CD14-positive monocyte (primary cell): ENCODE results near the gene SLC38A3. TPM values are rescaled to one million over a fixed set of nuclear protein-coding genes. Genes with fewer than 3 reads are reported as not detected.

ENCODE experiments used
- DNase-seq, 3 donors: peaks; one replicate each; pipeline ENCODE4 v3.0.0-alpha.2; 2011 to 2022
- H2AFZ ChIP-seq: 2 replicates; pipeline ENCODE4 v1.6.0; 2012; ENCODE audit warnings: mild to moderate bottlenecking, low read depth, low read length, inconsistent platforms; ENCODE audit not compliant: insufficient read depth, poor library complexity, severe bottlenecking
- H3K27ac ChIP-seq, 2 donors: 1 replicate in 1 of 2; 2 replicates in 1 of 2; pipeline ENCODE4 v1.5.1; 2012 to 2013; ENCODE audit warnings: low read length in 2 of 2, control low read depth in 1 of 2, inconsistent platforms in 1 of 2, low read depth in 1 of 2, mild to moderate bottlenecking in 1 of 2
- H3K27me3 ChIP-seq, 2 donors: one replicate each; pipeline versions ENCODE4 v1.6.0 to v1.6.1; 2011 to 2013; ENCODE audit warnings: low read length in 2 of 2; ENCODE audit not compliant: control insufficient read depth in 2 of 2, insufficient read depth in 2 of 2
- H3K36me3 ChIP-seq, 2 donors: replicated peaks in 1 of 2; 1 replicate in 1 of 2; 2 replicates in 1 of 2; pipeline versions ENCODE4 v1.5.1 to v1.6.1; 2012 to 2013; ENCODE audit warnings: low read length in 2 of 2, control low read depth in 1 of 2, inconsistent platforms in 1 of 2, mild to moderate bottlenecking in 1 of 2; ENCODE audit not compliant: insufficient read depth in 2 of 2, control insufficient read depth in 1 of 2
- H3K4me1 ChIP-seq, 2 donors: 1 replicate in 1 of 2; 2 replicates in 1 of 2; pipeline versions ENCODE4 v1.5.1 to v1.6.1; 2012 to 2013; ENCODE audit warnings: low read length in 2 of 2, control low read depth in 1 of 2, inconsistent platforms in 1 of 2, mild to moderate bottlenecking in 1 of 2, moderate library complexity in 1 of 2; ENCODE audit not compliant: insufficient read depth in 2 of 2, control insufficient read depth in 1 of 2
- H3K4me2 ChIP-seq: replicated peaks from 2 replicates; pipeline ENCODE3; 2012; ENCODE audit warnings: low read length, moderate library complexity, mild to moderate bottlenecking; ENCODE audit not compliant: poor library complexity, severe bottlenecking; ENCODE audit errors: extremely low read depth
- H3K4me3 ChIP-seq, 3 experiments: fragments of 200-600 bp in 1 of 3; sonication (generic) in 1 of 3; replicated peaks in 1 of 3; 1 replicate in 2 of 3; 2 replicates in 1 of 3; pipeline ENCODE4 v1.5.1; 2011 to 2013; ENCODE audit warnings: low read length in 3 of 3, mild to moderate bottlenecking in 3 of 3, control low read depth in 2 of 3, low read depth in 2 of 3, inconsistent platforms in 1 of 3, moderate library complexity in 1 of 3
- H3K79me2 ChIP-seq: 2 replicates; pipeline ENCODE4 v1.6.0; 2012; ENCODE audit warnings: mild to moderate bottlenecking, control low read depth, inconsistent platforms, low read length, moderate library complexity; ENCODE audit not compliant: insufficient read depth
- H3K9ac ChIP-seq: 2 replicates; pipeline ENCODE4 v1.6.0; 2017; ENCODE audit warnings: low read length, mild to moderate bottlenecking; ENCODE audit not compliant: insufficient read depth, poor library complexity, severe bottlenecking
- H3K9me3 ChIP-seq, 2 donors: replicated peaks in 1 of 2; 1 replicate in 1 of 2; 2 replicates in 1 of 2; pipeline versions ENCODE4 v1.5.1 to v1.6.1; 2012 to 2013; ENCODE audit warnings: low read length in 2 of 2, control low read depth in 1 of 2; ENCODE audit not compliant: control insufficient read depth in 1 of 2, insufficient read depth in 1 of 2
- H4K20me1 ChIP-seq: 2 replicates; pipeline ENCODE4 v1.6.0; 2012; ENCODE audit warnings: mild to moderate bottlenecking, low read length, control low read depth, moderate library complexity; ENCODE audit not compliant: insufficient read depth
- H3K27ac Mint-ChIP-seq, 7 donors: one replicate each; pipeline ENCODE4 v1.8.0; 2020; ENCODE audit warnings: mild to moderate bottlenecking in 7 of 7, mixed read lengths in 7 of 7, moderate library complexity in 6 of 7, inconsistent platforms in 2 of 7
- H3K27me3 Mint-ChIP-seq, 3 donors: one replicate each; pipeline ENCODE4 v1.8.0; 2021 to 2022; ENCODE audit warnings: low read depth in 3 of 3, mild to moderate bottlenecking in 3 of 3, mixed read lengths in 3 of 3, moderate library complexity in 3 of 3, inconsistent platforms in 1 of 3
- H3K36me3 Mint-ChIP-seq, 2 donors: one replicate each; pipeline ENCODE4 v1.8.0; 2020; ENCODE audit warnings: mixed read lengths in 2 of 2, inconsistent platforms in 1 of 2, mild to moderate bottlenecking in 1 of 2
- H3K4me1 Mint-ChIP-seq: one replicate; pipeline ENCODE4 v1.8.0; 2020; ENCODE audit warnings: mild to moderate bottlenecking, mixed read lengths
- H3K4me3 Mint-ChIP-seq, 2 donors: one replicate each; pipeline ENCODE4 v1.8.0; 2020; ENCODE audit warnings: mild to moderate bottlenecking in 2 of 2, mixed read lengths in 2 of 2, moderate library complexity in 1 of 2
- H3K9me3 Mint-ChIP-seq, 7 donors: one replicate each; pipeline ENCODE4 v1.8.0; 2020 to 2022; ENCODE audit warnings: mixed read lengths in 7 of 7, mild to moderate bottlenecking in 6 of 7, moderate library complexity in 6 of 7, inconsistent platforms in 2 of 7
- CTCF ChIP-seq: fragments of 200-600 bp; IDR thresholded peaks from one replicate; pipeline ENCODE4 v1.8.0; 2022; ENCODE audit warnings: antibody characterized with exemption, mild to moderate bottlenecking
- WGBS: methylation state at CpG from one replicate; pipeline ENCODE4 v1.1.5; 2013; ENCODE audit warnings: missing lambda C conversion rate; ENCODE audit not compliant: insufficient coverage; 5-methylcytosine and 5-hydroxymethylcytosine counted together
- intact Hi-C, 2 donors: fragments of 100-400 bp; cut with micrococcal nuclease; formaldehyde crosslinking; loops; one replicate each; pipeline versions ENCODE4 v1.15.0 to v1.15.1; 2023
- polyA plus RNA-seq, 3 donors: library from polyadenylated mRNA; depleted of rRNA in 1 of 3; unstranded in 2 of 3; stranded (reverse) in 1 of 3; fragments of 300-500 nt in 2 of 3; fragments of >200 nt in 1 of 3; fragmentation: Illumina TruSeq in 2 of 3; gene quantifications; 1 replicate in 2 of 3; 2 replicates in 1 of 3; pipeline ENCODE4 v1.2.3, GENCODE V29; 2012 to 2021

Gene SLC38A3
- polyA plus RNA-seq, 3 donors = not detected

GRCh38 chr3:50179710-50180109 lies 25.4 kb upstream of the SLC38A3 start:
- no CpG with 5 or more reads among the region's 2 CpGs for WGBS
- Mint-ChIP-seq H3K4me3 (no peak overlapping the region), H3K4me1 (no peaks in the 10 kb centered on the region), H3K9me3 (peaks cover 0 to 1% (median 0%) of the 10 kb centered on the region in 7 donors), H3K36me3 (no peaks in the 10 kb centered on the region), H3K27me3 (peaks cover 1 to 10% (median 4%) of the 10 kb centered on the region in 3 donors), H3K27ac (no peak overlapping the region)
- Histone ChIP-seq H3K4me1 (no peaks in the 10 kb centered on the region), H3K27ac (no peak overlapping the region), H3K27me3 (no peaks in the 10 kb centered on the region), H3K4me2 (no peak overlapping the region), H4K20me1 (no peaks in the 10 kb centered on the region), H3K79me2 (no peaks in the 10 kb centered on the region), H3K9ac (no peak overlapping the region), H3K9me3 (no peaks in the 10 kb centered on the region), H2AFZ (no peak overlapping the region), H3K4me3 (no peak overlapping the region), H3K36me3 (no peaks in the 10 kb centered on the region)
- no peak for DNase-seq
- no peak for TF ChIP-seq CTCF
- intact Hi-C loops = loop anchor here in 1 of 2 donors (5.0 kb wide), 1 partner anchor 32 kb away; no protein-coding TSS in a partner anchor

DNA sequence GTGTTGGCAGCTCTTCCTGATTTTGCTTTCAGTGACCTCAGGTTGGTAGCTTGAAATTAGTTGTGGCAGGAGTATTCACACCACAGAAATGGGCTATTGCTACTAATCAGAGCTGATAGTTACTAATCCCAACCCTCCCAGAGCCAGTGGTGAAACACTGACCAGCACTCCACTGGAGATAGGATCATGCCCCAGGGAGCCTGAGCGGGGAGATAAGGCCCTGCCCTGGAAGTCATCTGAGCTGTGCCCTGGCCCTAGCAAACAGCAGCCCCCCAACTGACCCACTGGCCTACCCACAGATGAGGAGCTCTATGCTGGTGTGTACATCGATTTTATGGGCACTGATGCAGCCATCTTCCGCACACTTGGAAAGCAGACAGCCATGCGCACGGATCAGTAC lies 23.1 kb upstream of the SLC38A3 start:
- WGBS = 94% methylated on average over 5 of the region's 5 CpGs
- no peaks in the 10 kb centered on the region for H3K4me1 Mint-ChIP-seq
- peaks cover 0 to 1% (median 0%) of the 10 kb centered on the region in 7 donors for H3K9me3 Mint-ChIP-seq
- H3K36me3 ChIP-seq = no peaks in the 10 kb centered on the region
- no peak overlapping the region for H3K4me3 Mint-ChIP-seq
- DNase-seq = no peak
- no peak overlapping the region for H2AFZ ChIP-seq
- peak overlapping the region in 1 of 7 donors; percentile 57 for H3K27ac Mint-ChIP-seq
- no peaks in the 10 kb centered on the region for H3K79me2 ChIP-seq
- no peaks in the 10 kb centered on the region for H3K27me3 ChIP-seq
- TF ChIP-seq CTCF = no peak
- no peaks in the 10 kb centered on the region for H3K4me1 ChIP-seq
- H3K36me3 Mint-ChIP-seq = no peaks in the 10 kb centered on the region
- H3K27me3 Mint-ChIP-seq = peaks cover 1 to 10% (median 4%) of the 10 kb centered on the region in 3 donors
- intact Hi-C loops = loop anchor here in 1 of 2 donors (5.0 kb wide), 1 partner anchor 35 kb away; no protein-coding TSS in a partner anchor
- no peaks in the 10 kb centered on the region for H3K9me3 ChIP-seq
- no peaks in the 10 kb centered on the region for H4K20me1 ChIP-seq
- no peak overlapping the region for H3K4me3 ChIP-seq
- H3K9ac ChIP-seq = no peak overlapping the region
- no peak overlapping the region for H3K4me2 ChIP-seq
- H3K27ac ChIP-seq = no peak overlapping the region
